Vagina (tissue), 2 donors: Measurements from ENCODE around the gene JPH2. TPM values are rescaled to one million over a fixed set of nuclear protein-coding genes. Genes with fewer than 3 reads are reported as not detected.
"Not testable (repeated sequence)": the region's sequence is repeated elsewhere in the genome, so short reads cannot be mapped to it uniquely, and the experiment has no call there.

Experiments used
- DNase-seq, 2 donors: peaks; one replicate each; pipeline ENCODE4 v3.0.0-alpha.2; 2017; ENCODE audit errors: extremely low spot score in 2 of 2
- H3K27ac ChIP-seq: fragments of 200-600 bp; sonication (generic); one replicate; pipeline ENCODE4 v1.5.1; 2019
- H3K27me3 ChIP-seq: fragments of 200-600 bp; sonication (generic); one replicate; pipeline ENCODE4 v1.5.1; 2019
- H3K36me3 ChIP-seq, 2 donors: fragments of 200-600 bp; sonication (generic); one replicate each; pipeline ENCODE4 v1.5.1; 2017 to 2019
- H3K4me1 ChIP-seq: fragments of 200-600 bp; sonication (generic); one replicate; pipeline ENCODE4 v1.5.1; 2019
- H3K4me3 ChIP-seq, 2 donors: fragments of 200-600 bp; sonication (generic); 1 replicate in 1 of 2; 2 replicates in 1 of 2; pipeline ENCODE4 v1.5.1; 2016 to 2019
- H3K9me3 ChIP-seq: fragments of 200-600 bp; sonication (generic); one replicate; pipeline ENCODE4 v1.5.1; 2019
- CTCF ChIP-seq, 3 experiments: fragments of 450-650 bp in 2 of 3; fragments of 200-600 bp in 1 of 3; sonication (generic) in 1 of 3; IDR thresholded peaks; one replicate each; pipeline ENCODE4 v1.5.1; 2017 to 2019; ENCODE audit warnings: antibody characterized with exemption in 3 of 3, mild to moderate bottlenecking in 2 of 3, moderate library complexity in 2 of 3
- POLR2A ChIP-seq, 2 donors: fragments of 450-650 bp; IDR thresholded peaks; one replicate each; pipeline ENCODE4 v1.6.1; 2017; ENCODE audit warnings: antibody characterized with exemption in 2 of 2, mild to moderate bottlenecking in 2 of 2, moderate library complexity in 2 of 2
- POLR2AphosphoS5 ChIP-seq, 2 donors: sonication (generic); formaldehyde crosslinking; IDR thresholded peaks; one replicate each; pipeline ENCODE4 v1.9.0; 2017; ENCODE audit warnings: antibody characterized with exemption in 2 of 2, mild to moderate bottlenecking in 2 of 2, low read depth in 1 of 2; ENCODE audit not compliant: insufficient read depth in 1 of 2
- intact Hi-C: fragments of 100-400 bp; cut with DNase I; formaldehyde crosslinking; loops from one replicate; pipeline ENCODE4 v1.15.1; 2023
- total RNA-seq: library from RNA; depleted of rRNA; stranded (reverse); fragments of >200 nt; gene quantifications from one replicate; pipeline ENCODE4 v1.2.3, GENCODE V29; 2016

JPH2 gene
- total RNA-seq, 1 donor from 2014 or later = 13.8 TPM

GRCh38 chr20:44129911-44130718 lies 56.9 kb downstream of the JPH2 start:
- DNase-seq = no peak
- Histone ChIP-seq H3K27ac (no peak overlapping the region), H3K36me3 (no peaks in the 10 kb centered on the region), H3K4me1 (no peaks in the 10 kb centered on the region), H3K27me3 (no peaks in the 10 kb centered on the region), H3K4me3 (no peak overlapping the region), H3K9me3 (no peaks in the 10 kb centered on the region)
- intact Hi-C loops = no loop called here
- TF ChIP-seq POLR2A (IDR thresholded peaks at IDR 0.05) (no peak), POLR2AphosphoS5 (IDR thresholded peaks at IDR 0.05; ENCODE audit: insufficient read depth in 1 of 2, low read depth in 1 of 2) (no peak), CTCF (IDR thresholded peaks at IDR 0.05) (no peak)

- H3K27me3 ChIP-seq, H3K4me3 ChIP-seq, H3K9me3 ChIP-seq, intact Hi-C loops, H3K4me1 ChIP-seq, DNase-seq, H3K27ac ChIP-seq, H3K36me3 ChIP-seq: not testable (repeated sequence)
Measured at GRCh38 chr20:44129300-44129699, 57.7 kb downstream of the JPH2 start.

GRCh38 chr20:44126445-44126844 lies 60.5 kb downstream of the JPH2 start:
- no peaks in the 10 kb centered on the region for H3K4me1 ChIP-seq
- no peak overlapping the region for H3K4me3 ChIP-seq
- no peak for DNase-seq
- intact Hi-C loops = no loop called here
- no peak for TF ChIP-seq POLR2A (IDR thresholded peaks at IDR 0.05)
- TF ChIP-seq CTCF (IDR thresholded peaks at IDR 0.05) = no peak
- TF ChIP-seq POLR2AphosphoS5 (IDR thresholded peaks at IDR 0.05; ENCODE audit: insufficient read depth in 1 of 2, low read depth in 1 of 2) = no peak
- no peaks in the 10 kb centered on the region for H3K36me3 ChIP-seq
- no peaks in the 10 kb centered on the region for H3K9me3 ChIP-seq
- H3K27ac ChIP-seq = no peak overlapping the region
- no peaks in the 10 kb centered on the region for H3K27me3 ChIP-seq

GRCh38 chr20:44125332-44126127 lies 61.5 kb downstream of the JPH2 start:
- TF ChIP-seq CTCF (IDR thresholded peaks at IDR 0.05) (no peak), POLR2A (IDR thresholded peaks at IDR 0.05) (no peak), POLR2AphosphoS5 (IDR thresholded peaks at IDR 0.05; ENCODE audit: insufficient read depth in 1 of 2, low read depth in 1 of 2) (no peak)
- no peak for DNase-seq
- H3K36me3 ChIP-seq = no peaks in the 10 kb centered on the region
- H3K27me3 ChIP-seq = no peaks in the 10 kb centered on the region
- H3K4me3 ChIP-seq = no peak overlapping the region
- no peaks in the 10 kb centered on the region for H3K4me1 ChIP-seq
- intact Hi-C loops = no loop called here
- H3K27ac ChIP-seq = no peak overlapping the region
- H3K9me3 ChIP-seq = no peaks in the 10 kb centered on the region

GRCh38 chr20:44123874-44124535 lies 63.0 kb downstream of the JPH2 start:
- Histone ChIP-seq H3K36me3 (no peaks in the 10 kb centered on the region), H3K4me3 (no peak overlapping the region), H3K27me3 (no peaks in the 10 kb centered on the region), H3K27ac (no peak overlapping the region), H3K9me3 (no peaks in the 10 kb centered on the region), H3K4me1 (no peaks in the 10 kb centered on the region)
- TF ChIP-seq POLR2AphosphoS5 (IDR thresholded peaks at IDR 0.05; ENCODE audit: insufficient read depth in 1 of 2, low read depth in 1 of 2) (no peak), POLR2A (IDR thresholded peaks at IDR 0.05) (no peak), CTCF (IDR thresholded peaks at IDR 0.05) (no peak)
- intact Hi-C loops = no loop called here
- no peak for DNase-seq
